DMS53 treated with DMSO at 0.1 percent for 48 hours (cell line): ENCODE results near the gene VEZT.
A peak's percentile ranks its signal among the peaks of the same experiment; 100 is the strongest.
"Not testable (repeated sequence)": the region's sequence is repeated elsewhere in the genome, so short reads cannot be mapped to it uniquely, and the experiment has no call there.

Experiments
- DNase-seq: peaks from one replicate; lab custom pipeline; 2025; ENCODE audit not compliant: unreplicated experiment; lab: John Stamatoyannopoulos, UW

VEZT gene

GRCh38 chr12:95217377-95218149, at the start of gene VEZT, which contains the start of gene FGD6:
Gene VEZT, plus strand, starts transcription at chr12:95217807. Its CDS starts 44 bp downstream, at chr12:95217851.
Gene FGD6, minus strand, starts transcription at chr12:95217467. Its CDS starts 227 bp downstream, at chr12:95217240.
- peak; percentile 99 for DNase-seq

- no peak for DNase-seq
Observed at GRCh38 chr12:95168746-95169145, 48.9 kb upstream of the VEZT start.

- peak; percentile 92 for DNase-seq
Observed at GRCh38 chr12:95169368-95169767, 48.2 kb upstream of the VEZT start.

GRCh38 chr12:95173392-95174251, 44.0 kb upstream of the VEZT start:
- no peak for DNase-seq

GRCh38 chr12:95177201-95177768, 40.3 kb upstream of the VEZT start:
- DNase-seq: no peak

GRCh38 chr12:95178136-95178535, 39.5 kb upstream of the VEZT start:
- no peak for DNase-seq

GRCh38 chr12:95179011-95179410, 38.6 kb upstream of the VEZT start:
- DNase-seq: no peak

GRCh38 chr12:95181103-95181502, 36.5 kb upstream of the VEZT start:
- no peak for DNase-seq

- DNase-seq: no peak
Observed at GRCh38 chr12:95182868-95183415, 34.7 kb upstream of the VEZT start.

- DNase-seq: no peak
Observed at GRCh38 chr12:95184121-95184520, 33.5 kb upstream of the VEZT start.

- no peak for DNase-seq
Observed at GRCh38 chr12:95185072-95185471, 32.5 kb upstream of the VEZT start.

- DNase-seq: no peak
Observed at GRCh38 chr12:95185854-95186253, 31.8 kb upstream of the VEZT start.

GRCh38 chr12:95187865-95188415, 29.7 kb upstream of the VEZT start:
- no peak for DNase-seq

GRCh38 chr12:95191060-95191696, 26.4 kb upstream of the VEZT start:
- DNase-seq: no peak

GRCh38 chr12:95192271-95192670, 25.3 kb upstream of the VEZT start:
- DNase-seq: no peak

- no peak for DNase-seq
Observed at GRCh38 chr12:95193139-95193538, 24.5 kb upstream of the VEZT start.

GRCh38 chr12:95195122-95195521, 22.5 kb upstream of the VEZT start:
- no peak for DNase-seq

GRCh38 chr12:95196875-95197569, 20.6 kb upstream of the VEZT start:
- DNase-seq: not testable (repeated sequence)

- DNase-seq: no peak
Observed at GRCh38 chr12:95197636-95198035, 20.0 kb upstream of the VEZT start.

GRCh38 chr12:95198914-95199313, 18.7 kb upstream of the VEZT start:
- DNase-seq: no peak
